Middle frontal gyrus (tissue), 1 donor: Measurements from ENCODE around the gene C9orf50.
A peak's percentile ranks its signal among the peaks of the same experiment; 100 is the strongest.

Source experiments
- DNase-seq: peaks from one replicate; pipeline ENCODE4 v3.0.0-alpha.2; 2015; ENCODE audit warnings: low spot score; ENCODE audit errors: extremely low spot score

The C9orf50 gene

DNA sequence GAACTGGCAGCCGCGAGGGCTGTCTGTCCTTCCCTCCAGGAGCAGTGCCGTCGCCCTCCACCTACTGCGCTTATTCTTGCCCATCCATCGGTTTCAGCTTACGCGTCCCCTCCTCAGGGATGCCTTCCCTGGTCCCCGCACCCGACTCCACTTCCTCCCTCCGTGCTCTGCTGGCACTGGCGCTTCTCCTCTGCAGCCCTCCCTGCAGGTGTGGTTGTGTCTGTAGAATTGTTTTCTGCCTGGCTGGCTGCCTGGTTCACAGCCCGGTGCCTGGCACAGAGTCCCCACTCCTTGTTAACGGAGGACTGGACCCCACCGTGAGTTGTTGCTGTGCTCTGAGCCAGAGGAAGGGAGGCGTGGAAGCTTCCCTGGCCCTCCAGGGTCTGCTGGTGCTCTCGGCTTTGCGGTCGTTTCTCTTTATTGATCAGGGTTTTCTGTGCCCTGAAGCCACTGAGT lies 10.8 kb upstream of the C9orf50 start:
- no peak for DNase-seq

DNA sequence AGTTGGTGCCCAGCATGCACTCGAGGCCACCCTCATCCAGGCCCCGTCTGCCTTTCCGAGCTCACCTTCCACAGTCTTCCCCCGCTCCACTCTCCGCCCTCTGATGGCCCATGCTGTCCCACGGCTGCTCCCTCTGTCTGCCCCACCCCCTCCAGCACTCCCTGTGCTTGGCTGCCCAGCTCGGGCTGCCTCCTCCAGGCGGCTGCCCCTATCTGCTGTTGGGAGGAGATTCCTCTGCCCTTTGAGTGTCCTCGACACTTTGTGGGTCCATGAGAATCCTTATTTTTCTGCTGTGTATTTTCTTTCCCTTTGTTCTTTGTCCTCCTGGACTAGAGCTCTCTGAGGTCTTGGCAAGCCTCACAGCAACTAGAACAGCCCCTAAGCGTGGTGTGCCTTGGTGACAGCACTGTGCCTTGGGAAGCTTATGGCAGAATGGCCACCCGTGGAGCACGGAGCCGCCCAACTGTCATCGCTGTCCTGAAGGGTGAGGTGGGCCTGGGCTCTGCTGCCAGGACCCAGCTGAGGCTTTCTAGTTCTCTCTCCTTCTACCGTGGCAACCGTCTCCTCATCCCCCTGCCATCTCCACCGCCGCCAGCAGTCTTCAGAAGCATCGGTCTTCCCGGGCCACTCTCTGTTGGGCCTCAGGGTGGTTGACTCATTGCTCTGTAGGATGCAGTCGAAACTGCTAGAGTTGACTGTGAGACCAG lies 10.2 kb upstream of the C9orf50 start:
- DNase-seq: no peak

DNA sequence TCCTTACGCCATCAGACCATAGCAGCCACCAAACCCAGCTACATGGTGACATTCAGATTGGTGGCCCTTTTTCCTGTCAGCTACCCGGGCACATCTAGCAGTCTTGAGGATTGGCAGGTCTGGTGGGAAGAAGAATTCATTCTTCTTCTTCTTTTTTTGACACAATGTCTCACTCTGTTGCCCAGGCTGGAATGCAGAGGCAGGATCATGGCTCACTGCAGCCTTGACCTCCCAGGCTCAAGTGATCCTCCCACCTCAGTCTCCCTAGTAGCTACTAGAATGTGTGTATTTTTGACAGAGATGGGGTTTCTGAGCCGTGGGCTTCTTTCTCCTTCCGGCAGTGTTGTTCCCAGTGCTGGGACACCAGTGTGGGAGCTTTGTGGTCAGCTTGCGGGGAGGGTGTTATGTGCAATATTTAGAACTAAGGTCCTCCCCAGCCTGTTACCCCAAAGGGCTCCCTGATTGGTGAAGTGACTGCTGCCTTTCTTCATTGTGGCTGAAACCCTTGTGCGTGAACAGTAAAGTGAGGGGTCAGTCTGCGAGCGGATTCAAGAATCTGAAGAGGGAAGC lies 8.4 kb upstream of the C9orf50 start:
- no peak for DNase-seq

DNA sequence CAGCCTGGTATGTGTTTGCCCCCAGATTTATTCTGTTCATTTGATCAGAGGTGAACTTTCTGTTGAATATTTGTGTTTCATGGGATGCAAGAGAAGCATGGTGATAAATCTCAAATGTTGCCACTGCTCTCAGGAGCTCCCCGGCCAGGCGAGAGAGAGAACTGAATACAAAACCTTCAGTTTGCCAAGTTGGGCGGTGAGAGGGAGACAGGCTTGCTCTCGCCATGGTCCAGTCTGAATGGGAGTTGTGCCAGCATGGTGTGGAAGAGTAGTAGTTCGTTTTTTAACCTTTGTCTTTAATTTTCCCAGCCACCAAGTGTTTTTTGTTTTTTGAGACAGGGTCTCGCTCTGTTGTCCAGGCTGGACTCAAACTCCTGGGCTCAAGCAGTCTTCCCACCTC lies 7.8 kb upstream of the C9orf50 start:
- DNase-seq: no peak

DNA sequence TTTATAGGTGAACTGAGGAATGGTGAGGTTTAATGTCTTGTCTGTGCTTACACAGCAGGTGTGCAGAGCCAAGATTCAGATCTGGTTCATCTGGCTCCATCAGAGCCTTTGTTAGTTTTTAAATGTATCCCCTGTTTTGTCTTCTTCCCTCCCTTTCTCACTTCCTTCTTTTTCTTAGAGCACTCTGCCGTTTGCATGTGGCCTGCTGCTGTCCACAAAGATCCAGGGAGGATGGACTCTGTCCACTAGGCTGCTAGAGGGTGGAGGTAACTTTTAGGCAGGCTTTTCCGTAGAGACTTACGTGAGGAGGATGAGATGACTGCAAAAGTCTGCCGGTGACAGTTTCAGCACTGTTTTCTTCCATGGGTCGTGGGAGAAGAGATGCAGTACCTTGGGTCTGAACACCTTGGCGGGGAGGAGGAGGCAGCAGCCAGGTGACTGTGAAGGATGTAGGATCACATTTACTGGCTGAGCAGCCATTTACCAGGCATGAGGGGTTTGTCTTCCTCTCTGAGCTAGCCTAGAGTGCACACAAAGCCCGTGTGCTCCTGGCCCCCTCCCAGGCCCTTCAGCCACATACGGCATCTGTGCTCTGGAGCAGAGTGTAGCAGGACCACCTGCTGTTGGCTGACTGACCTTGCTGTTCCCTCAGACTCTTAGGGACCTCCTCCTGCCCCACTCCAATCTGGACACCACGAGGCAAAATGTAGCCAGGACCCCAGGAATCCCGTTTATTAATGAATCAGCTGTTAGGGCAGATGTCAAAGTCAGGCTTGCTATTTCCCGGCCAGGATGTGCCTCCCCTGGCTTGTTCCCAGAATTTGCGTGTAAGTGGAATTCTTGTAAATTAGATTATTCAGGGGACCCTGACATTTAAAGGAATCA lies 6.9 kb upstream of the C9orf50 start:
- no peak for DNase-seq

DNA sequence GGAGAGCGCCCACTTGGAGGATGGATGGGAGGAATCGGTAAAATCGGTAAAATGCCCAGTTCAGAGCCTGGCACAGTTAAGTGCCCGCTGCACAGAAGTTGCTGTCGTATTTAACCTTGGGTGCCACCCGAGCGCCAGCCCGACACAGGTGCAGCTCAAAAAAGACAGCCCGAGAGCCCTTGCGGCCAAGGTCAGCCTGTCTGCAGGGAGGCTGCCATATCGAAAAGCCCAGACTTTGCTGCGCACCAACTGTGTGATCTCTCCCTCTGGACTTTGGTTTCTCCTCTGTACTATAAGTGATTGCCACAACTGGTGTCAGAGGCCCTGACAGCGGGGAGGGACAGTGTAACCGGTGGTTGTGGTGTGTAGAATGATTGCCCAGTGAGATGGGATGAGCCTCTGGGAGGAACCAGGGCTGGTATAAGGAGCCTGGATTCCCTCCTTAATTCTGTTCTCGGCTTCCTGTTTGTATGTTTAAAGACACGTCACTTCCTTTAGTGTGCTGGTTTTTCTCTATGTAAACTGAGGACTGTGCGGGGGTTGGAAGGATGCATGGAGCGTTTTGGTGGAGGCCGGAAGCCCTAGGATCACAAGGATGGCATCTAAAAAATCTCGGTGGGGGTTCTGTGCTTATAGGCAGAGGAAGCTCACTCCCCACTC lies 5.9 kb upstream of the C9orf50 start:
- DNase-seq: no peak

DNA sequence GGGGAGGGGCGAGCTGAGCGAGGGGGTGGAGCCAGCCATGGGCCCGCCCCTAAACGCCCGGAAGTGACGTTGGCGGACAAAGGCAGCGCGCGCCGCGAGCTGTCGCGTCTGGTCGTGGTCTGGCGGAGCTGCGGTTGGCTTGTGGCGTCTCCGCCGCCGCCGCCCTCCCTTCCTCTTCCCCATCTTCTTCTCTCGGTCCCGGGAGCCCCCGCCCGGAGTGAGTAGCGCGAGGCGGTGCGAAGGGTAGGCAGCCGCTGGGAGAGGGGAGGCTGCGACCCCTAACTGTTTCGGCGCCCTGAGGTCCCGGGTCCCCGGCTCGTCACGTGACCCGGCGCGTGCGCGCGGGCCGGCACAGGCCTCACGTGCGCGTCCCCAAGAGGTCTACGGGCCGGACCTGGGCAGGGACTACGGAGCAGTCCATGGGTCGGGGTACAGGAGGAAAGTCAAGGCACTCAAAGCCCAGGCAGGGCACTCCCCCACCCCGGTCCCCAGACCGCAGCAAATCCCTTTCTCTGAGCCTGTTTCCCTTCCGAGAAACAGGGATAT lies 5.3 kb upstream of the C9orf50 start, which contains the start of gene NTMT1:
Gene NTMT1 (plus strand): TSS at position 85 of the 546 bp plus-strand sequence. CDS start 6,541 bp downstream, outside the sequence.
- DNase-seq: peak; percentile 78

DNA sequence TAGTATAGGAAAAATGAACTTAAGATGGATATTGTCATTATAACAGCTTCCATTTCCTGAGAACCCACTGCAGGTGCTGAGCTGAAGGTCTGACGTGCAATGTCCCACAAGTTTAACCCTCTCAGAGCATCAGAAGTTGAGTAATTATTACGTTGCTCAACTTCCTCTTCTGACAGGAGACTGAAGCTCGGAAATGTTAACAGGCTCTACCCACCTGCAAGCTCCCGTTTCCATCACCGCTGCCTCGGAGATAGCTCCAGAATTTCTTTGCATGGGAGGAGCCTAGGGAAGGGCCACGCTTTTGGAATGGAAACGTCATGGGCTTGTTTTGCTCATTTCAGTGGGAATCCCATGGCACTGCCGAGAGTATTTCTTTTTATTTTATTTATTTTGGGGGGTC lies 4.0 kb upstream of the C9orf50 start:
- DNase-seq: no peak

DNA sequence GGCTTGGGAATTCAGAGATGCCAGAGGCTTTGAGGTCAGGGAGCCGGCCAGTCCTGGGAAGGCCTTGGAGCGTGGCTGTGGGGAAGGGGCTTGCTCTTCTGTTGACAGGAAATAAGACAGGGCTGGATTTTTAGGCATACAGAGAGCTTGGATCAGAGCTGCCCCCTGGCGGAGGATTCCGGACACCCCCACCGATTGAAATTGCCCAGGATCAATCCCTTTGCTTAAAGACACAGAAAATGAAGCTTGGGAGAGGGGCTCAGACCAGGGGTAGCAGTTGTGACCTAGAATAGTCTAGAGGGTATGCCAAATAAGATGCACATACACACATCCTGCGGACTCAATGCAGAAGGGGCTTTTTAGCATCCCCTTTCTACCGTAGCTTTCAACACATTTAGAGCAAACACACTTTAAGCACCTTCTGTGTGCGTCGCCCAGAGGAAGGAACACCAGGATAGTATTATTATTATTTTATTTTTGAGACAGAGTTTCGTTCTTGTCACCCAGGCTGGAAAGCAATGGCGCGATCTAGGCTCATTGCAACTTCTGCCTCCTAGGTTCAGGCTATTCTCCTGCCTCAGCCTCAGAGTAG lies 3.4 kb upstream of the C9orf50 start:
- DNase-seq: no peak

DNA sequence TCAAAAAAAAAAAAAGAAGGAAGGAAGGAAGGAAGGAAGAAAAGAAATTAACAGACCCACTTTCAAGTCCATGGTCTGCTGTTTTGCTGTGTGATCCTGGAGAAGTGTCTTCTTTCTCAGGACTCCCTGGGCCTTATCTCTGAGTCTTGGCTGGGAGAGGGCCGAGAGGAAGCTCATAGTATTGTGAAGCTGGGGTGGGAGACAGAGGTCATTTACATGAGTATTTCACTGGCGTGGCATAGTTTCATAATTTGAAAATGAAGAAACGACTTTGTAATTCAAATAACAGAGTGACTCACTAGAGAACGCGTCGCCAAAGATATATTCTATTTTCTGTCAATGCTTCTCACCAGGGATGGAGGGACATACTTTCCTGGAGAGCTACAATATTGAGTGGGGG lies 2.4 kb upstream of the C9orf50 start:
- no peak for DNase-seq

DNA sequence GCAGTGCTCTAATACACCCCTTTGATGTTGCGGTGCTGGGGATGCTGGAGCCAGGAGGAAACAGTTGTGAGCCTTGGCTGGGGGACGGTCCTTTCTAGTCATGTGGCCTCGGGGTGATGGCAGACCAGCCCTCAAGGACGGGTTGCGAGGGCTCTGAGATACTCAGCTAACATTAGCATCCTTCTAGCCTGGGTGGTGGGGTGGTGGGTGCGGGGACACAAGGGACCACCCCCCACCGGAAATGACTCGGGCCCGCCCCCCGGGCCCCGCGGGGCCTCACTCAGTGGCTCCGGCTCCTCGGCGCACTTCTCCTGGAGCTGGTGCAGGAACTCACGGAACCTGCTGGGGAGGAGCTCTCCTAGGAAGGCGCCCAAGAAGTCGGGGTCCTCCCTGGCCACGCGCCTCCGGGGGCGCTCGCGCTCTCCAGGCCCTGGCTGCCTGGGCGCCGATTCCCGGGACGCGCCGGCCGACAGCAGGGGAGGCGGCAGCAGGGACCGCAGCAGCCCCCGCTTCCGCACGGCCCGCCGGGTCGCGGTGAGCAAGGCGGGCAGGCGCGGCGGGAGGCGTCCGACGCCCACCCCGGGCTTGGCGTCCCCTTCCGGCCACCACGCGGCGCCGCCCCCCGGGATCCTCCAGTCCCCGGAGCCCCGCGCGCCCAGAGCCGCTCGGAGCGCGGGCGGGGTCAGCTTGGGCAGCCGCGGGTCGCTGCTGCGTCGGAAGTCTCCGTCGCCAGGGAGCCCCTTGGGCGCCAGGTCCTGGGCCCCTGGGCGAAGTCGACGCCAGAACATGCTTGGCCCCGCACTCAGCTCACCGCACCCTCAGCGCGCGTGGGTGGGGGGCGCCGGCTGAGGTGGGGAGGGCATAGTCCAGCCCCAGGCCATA lies 873 bp downstream of the C9orf50 start:
- no peak for DNase-seq

DNA sequence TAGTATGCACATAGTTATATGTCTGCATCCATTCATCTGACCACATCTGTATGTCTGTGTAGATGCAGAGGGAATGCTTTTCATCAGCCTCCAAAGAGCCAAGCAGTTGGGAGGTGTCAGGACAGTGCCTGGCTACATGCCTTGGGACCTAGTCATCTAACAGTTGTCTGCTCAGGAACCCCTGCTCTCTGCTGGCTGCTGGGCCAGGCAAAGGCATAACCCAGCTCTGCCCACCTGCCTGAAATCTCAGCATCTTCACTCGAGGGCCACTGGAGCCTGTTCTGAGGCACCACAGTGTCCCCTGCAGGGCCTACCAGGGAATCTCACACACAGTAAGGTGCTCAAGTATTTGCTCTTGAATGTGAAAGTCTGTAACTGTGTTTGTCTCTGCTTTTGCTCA lies 3.7 kb downstream of the C9orf50 start:
- DNase-seq: no peak

DNA sequence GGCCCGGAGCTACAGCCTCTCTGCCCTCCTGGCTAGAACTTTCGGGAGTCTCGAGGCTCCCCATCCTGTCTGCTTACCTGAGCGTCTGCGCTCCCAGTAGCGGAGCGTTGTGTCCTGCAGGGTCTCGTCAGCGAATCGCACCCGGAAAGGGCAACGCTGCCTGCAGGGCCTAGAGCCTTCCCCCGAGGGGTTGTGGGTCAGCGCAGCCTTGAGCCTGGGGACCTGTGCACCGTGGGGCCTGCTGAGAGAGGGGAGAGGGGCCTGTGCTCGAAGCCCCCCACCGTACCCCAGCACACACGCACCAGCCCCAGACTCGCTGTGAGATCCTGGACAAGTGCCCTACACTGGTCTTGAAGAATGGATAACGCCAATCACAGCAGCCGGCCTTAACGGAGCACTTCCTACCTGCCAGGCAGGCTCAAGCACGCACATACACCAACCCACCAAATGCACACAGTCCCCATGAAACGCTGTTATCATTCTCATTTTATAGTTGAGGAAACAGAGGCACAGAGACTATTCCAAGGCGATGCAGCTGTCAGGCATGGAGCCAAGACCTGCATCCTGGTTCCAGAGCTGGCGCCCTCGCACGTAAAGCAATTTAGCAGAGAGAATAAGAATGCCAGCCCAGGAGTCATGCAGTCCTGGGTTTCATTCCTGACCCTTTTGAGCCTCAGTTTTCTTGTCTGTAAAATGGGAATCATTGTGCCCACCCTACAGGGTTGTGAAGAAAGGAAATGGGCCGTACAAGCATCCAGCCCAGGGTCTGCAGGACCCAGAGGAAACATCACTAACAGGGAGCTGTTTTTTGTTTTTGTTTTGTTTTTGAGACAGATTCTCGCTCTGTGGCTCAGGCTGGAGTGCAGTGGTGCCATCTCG lies 5.3 kb downstream of the C9orf50 start:
- DNase-seq: no peak

DNA sequence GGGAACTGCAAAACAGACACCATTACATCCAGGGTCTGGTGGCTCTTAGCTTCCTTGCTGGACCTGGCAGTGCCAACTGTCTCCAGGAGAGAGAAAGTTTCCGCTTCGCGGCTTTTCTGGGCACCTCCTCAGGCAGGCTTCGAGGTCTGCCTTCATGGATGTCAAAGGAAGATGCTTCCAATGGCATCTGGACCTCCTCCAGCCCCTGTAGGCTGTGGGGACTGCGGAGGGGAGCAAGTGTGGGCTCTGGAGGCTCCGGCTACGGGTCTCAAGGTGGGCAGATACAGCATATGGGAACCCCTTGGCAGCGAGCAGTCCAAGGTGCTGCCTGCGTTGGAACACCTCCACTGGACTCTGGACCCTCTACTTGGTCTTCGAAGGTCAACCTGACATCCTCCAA lies 6.0 kb downstream of the C9orf50 start:
- no peak for DNase-seq

DNA sequence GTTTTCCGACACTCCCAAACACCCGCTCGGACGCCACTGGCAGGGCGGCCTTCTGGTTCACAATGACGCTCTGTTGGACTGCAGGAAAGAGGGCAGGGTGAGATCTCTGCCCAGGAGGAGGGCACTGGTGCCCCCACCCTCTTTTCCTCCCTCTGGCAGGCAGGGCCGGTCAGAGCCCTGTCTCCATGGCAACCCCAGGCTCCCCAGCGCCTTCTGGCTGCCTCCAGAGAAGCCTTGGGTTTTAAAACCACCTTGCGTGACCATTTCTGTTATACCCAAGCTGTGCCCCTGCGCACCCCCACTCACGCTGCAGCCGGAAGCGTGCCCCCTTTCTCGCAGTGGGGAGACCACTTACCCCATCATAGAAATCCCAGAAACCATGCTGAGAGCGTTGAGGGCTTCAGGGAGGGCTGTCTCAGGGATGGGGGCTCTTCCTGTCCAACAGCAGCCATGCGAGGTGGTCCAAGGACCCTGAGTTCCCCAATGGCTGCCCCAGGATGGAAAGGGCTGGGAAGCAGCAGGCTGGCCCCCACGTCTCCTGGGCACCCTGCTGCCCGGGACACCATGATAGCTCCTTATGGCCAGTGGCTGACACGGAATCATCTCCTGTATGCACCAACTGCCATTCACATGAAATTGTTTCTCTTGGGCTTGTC lies 7.3 kb downstream of the C9orf50 start:
- peak; percentile 73 for DNase-seq

DNA sequence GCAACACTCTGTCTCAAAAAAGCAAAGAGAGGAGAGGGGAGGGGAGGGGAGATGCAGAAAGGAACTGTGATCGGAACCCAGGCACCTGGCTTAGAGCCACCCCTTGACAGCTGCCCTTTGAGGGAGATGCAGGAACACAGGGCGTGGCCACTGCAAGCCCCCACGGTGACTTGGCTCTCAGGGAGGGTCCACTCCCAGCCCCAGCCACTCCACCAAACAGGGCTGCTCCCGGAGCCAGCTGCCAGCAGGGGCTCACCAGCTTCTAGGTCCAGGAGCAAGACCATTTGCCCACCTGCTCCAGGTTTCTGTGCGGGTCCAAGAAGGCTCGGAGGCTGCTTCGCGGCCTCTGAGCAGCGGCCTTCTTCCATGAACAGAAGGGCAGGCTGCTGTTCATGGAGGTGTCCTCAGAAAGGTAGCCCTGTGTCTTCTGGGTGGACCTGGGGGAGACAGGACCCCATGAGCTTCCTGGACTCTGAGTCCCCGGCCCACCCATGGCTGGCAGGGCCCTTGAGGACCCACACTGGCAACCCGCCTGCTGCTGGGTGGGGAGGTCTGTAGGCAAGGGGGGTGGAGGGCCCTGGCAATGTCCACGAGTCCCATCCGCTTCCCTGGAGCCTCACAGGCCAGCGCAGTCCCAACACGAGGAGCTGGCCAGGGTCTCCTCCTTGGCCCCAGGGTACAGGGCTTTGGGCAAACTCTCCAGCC lies 7.9 kb downstream of the C9orf50 start:
- no peak for DNase-seq

DNA sequence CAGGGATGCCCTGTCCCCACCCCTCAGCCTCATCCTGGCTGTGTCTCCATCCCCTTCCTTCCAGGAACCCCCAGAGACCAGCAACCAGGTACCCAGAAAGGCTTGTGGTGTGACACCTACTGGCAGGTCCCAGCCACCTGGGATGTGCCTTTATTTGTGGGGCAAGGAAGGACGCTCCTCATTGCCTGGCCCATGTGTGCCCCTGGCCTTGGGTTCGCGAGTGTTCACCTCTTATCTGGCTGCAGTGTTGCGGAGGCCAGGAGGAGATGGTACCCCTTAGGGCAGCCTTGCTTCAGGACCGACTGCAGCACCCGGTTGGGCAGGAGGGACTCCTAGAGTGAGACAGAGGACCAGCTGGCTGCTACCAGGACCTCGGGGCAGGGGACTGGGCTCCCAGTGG lies 8.8 kb downstream of the C9orf50 start:
- DNase-seq: no peak

DNA sequence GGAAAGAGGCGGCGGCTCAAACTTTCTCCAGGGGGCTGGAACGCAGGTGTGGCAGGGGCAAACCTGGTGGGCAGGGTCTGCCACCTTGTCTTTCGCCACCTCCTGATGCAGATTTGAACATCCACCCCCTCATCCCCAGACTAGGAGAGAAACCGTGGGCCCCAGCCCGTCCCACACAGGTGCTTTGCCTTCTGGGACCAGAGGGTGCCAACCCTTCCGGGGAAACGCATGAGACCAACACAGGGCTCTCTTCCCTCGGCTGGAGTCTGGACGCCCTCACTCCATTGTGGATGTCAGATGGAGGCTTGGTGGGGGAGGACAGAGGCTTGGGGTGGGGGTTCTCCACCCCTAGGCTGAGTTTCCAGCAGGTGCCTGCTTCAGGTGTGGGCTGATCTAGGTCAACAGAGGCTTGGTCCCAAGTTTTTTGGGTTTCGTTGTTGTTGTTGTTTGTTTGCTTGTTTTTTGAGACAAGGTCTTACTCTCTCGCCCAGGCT lies 9.5 kb downstream of the C9orf50 start:
- DNase-seq: no peak
